Tibial nerve (tissue), 3 donors: ENCODE data around the gene SNRPD2.

Experiments
- CTCF ChIP-seq, 5 experiments: fragments of 200-600 bp in 3 of 5; fragments of 450-650 bp in 2 of 5; sonication (generic) in 3 of 5; IDR thresholded peaks; one replicate each; pipeline ENCODE4 v1.5.1; 2016 to 2019; ENCODE audit warnings: antibody characterized with exemption in 5 of 5, mild to moderate bottlenecking in 3 of 5, moderate library complexity in 2 of 5
- POLR2A ChIP-seq, 2 donors: fragments of 450-650 bp; IDR thresholded peaks; one replicate each; pipeline ENCODE4 v1.6.1; 2017; ENCODE audit warnings: antibody characterized with exemption in 2 of 2, mild to moderate bottlenecking in 2 of 2, moderate library complexity in 2 of 2

GRCh38 chr19:45655073-45655472 lies 36.7 kb downstream of the SNRPD2 start:
- TF ChIP-seq POLR2A (IDR thresholded peaks at IDR 0.05) (no peak), CTCF (IDR thresholded peaks at IDR 0.05) (no peak)
